C4-2B (cell line): ENCODE results near the gene TMEM44.
A peak's percentile ranks its signal among the peaks of the same experiment; 100 is the strongest.

Experiments used
- H3K27ac ChIP-seq: fragments of 450-650 bp; 2 replicates; pipeline ENCODE4 v1.5.1; 2017
- CTCF ChIP-seq: fragments of 450-650 bp; conservative IDR thresholded peaks from 2 replicates; pipeline ENCODE4 v1.5.1; 2017; ENCODE audit warnings: mild to moderate bottlenecking
- ZFX ChIP-seq: fragments of 450-650 bp; IDR thresholded peaks from 2 replicates; pipeline ENCODE4 v1.6.1; 2017

TMEM44 gene

GRCh38 chr3:194575484-194576210 lies 57.6 kb downstream of the TMEM44 start:
- H3K27ac ChIP-seq = no peak overlapping the region
- TF ChIP-seq CTCF (no peak), ZFX (no peak)

- TF ChIP-seq ZFX (no peak), CTCF (no peak)
- no peak overlapping the region for H3K27ac ChIP-seq
Measured at GRCh38 chr3:194574639-194575483, 58.4 kb downstream of the TMEM44 start.

GRCh38 chr3:194573680-194574437 lies 59.4 kb downstream of the TMEM44 start:
- TF ChIP-seq ZFX (no peak), CTCF (peak; percentile 75)
- no peak overlapping the region for H3K27ac ChIP-seq

GRCh38 chr3:194572944-194573491 lies 60.2 kb downstream of the TMEM44 start:
- TF ChIP-seq ZFX (no peak), CTCF (no peak)
- H3K27ac ChIP-seq = no peak overlapping the region

- TF ChIP-seq CTCF (no peak), ZFX (no peak)
- no peak overlapping the region for H3K27ac ChIP-seq
Measured at GRCh38 chr3:194572143-194572789, 61.0 kb downstream of the TMEM44 start.

GRCh38 chr3:194571491-194572142 lies 61.6 kb downstream of the TMEM44 start:
- no peak overlapping the region for H3K27ac ChIP-seq
- TF ChIP-seq CTCF (no peak), ZFX (no peak)
